K562 (cell line): ENCODE results near the gene STMND1. TPM values are rescaled to one million over a fixed set of nuclear protein-coding genes. Genes with fewer than 3 reads are reported as not detected.

Experiments
- ATAC-seq: fragments of 200-7000 bp; cut with Tn5 transposase; 3 replicates; pipeline ENCODE4 v1.9.1; 2020; ENCODE audit warnings: moderate library complexity
- BruUV-seq: library from RNA; stranded (reverse); fragments of 400-500 nt; replicated peaks from 2 replicates; lab custom pipeline; 2021; lab: Mats Ljungman, UMichigan
- CTCF ChIA-PET: fragments of 300-600 bp; formaldehyde crosslinking; extraction: SDS; loops from one replicate; lab custom pipeline; 2021; ENCODE audit warnings: low intra/inter-chr PET ratio; lab: Yijun Ruan, JAX
- POLR2A ChIA-PET: fragments of 300-600, 350-650 bp; sonication (Branson Sonifier 250); formaldehyde crosslinking; extraction: SDS; loops from one replicate; lab custom pipeline; 2021; ENCODE audit warnings: antibody characterized with exemption, inconsistent platforms; lab: Yijun Ruan, JAX
- DNase-seq, 4 experiments: peaks; one replicate each; pipeline versions ENCODE4 v3.0.0 to v3.0.0-alpha.2; 2011 to 2018; ENCODE audit warnings: low spot score in 3 of 4, mixed read lengths in 3 of 4; ENCODE audit errors: extremely low read depth in 1 of 4
- FAIRE-seq: peaks from 2 replicates; lab custom pipeline; 2011; peaks lifted over from hg19 to GRCh38; lab: Jason Lieb, UNC
- H2AFZ ChIP-seq: 2 replicates; pipeline ENCODE4 v1.6.0; 2011; ENCODE audit warnings: low read depth, low read length, control low read depth, inconsistent platforms
- H3K27ac ChIP-seq: fragments of 200-600 bp; 3 replicates; pipeline ENCODE4 v1.8.0; 2011; ENCODE audit warnings: low read depth, mild to moderate bottlenecking, control low read depth, inconsistent platforms, low read length, moderate library complexity, mixed read lengths; ENCODE audit errors: extremely low read depth
- H3K27me3 ChIP-seq, 2 experiments: fragments of 300-600 bp in 1 of 2; 2 replicates in 1 of 2; 3 replicates in 1 of 2; pipeline versions ENCODE4 v1.6.0 to v1.8.0; 2011; ENCODE audit warnings: inconsistent platforms in 2 of 2, low read length in 2 of 2, mild to moderate bottlenecking in 1 of 2, mixed read lengths in 1 of 2, moderate library complexity in 1 of 2; ENCODE audit not compliant: control insufficient read depth in 2 of 2, insufficient read depth in 2 of 2
- H3K36me3 ChIP-seq: fragments of 300-600 bp; 3 replicates; pipeline ENCODE4 v1.8.0; 2011; ENCODE audit warnings: mild to moderate bottlenecking, low read length, inconsistent platforms; ENCODE audit not compliant: control insufficient read depth, insufficient read depth
- H3K4me1 ChIP-seq, 2 experiments: fragments of 200-600 bp in 1 of 2; replicated peaks in 1 of 2; 2 replicates in 1 of 2; 3 replicates in 1 of 2; pipeline versions ENCODE4 v1.5.1 to v1.8.0; 2011; ENCODE audit warnings: inconsistent platforms in 2 of 2, low read length in 2 of 2, mild to moderate bottlenecking in 1 of 2, mixed read lengths in 1 of 2, moderate library complexity in 1 of 2; ENCODE audit not compliant: control insufficient read depth in 2 of 2, insufficient read depth in 2 of 2
- H3K4me2 ChIP-seq: 2 replicates; pipeline ENCODE4 v1.6.1; 2011; ENCODE audit warnings: low read length, control low read depth, inconsistent platforms, mixed read lengths; ENCODE audit not compliant: insufficient read depth
- H3K4me3 ChIP-seq: fragments of 200-600 bp; sonication (generic), shearing (Covaris generic); 2 replicates; pipeline ENCODE4 v1.5.1; 2016; ENCODE audit warnings: control low read depth, inconsistent platforms
- H3K79me2 ChIP-seq: fragments of 200-600 bp; 3 replicates; pipeline ENCODE4 v1.8.0; 2011; ENCODE audit warnings: low read length, inconsistent platforms; ENCODE audit not compliant: control insufficient read depth, insufficient read depth
- H3K9ac ChIP-seq, 2 experiments: 2 replicates each; pipeline versions ENCODE4 v1.6.0 to v1.6.1; 2011; ENCODE audit warnings: low read depth in 2 of 2, low read length in 2 of 2, control low read depth in 1 of 2, inconsistent platforms in 1 of 2, mild to moderate bottlenecking in 1 of 2, mixed read lengths in 1 of 2; ENCODE audit not compliant: insufficient read depth in 1 of 2
- H3K9me1 ChIP-seq: one replicate; pipeline ENCODE4 v1.6.0; 2011; ENCODE audit warnings: inconsistent platforms, mild to moderate bottlenecking, low read length, moderate library complexity; ENCODE audit not compliant: control insufficient read depth, insufficient read depth
- H3K9me3 ChIP-seq: replicated peaks from 2 replicates; pipeline ENCODE4 v1.5.1; 2011; ENCODE audit warnings: low read depth, low read length, inconsistent platforms; ENCODE audit not compliant: control insufficient read depth, insufficient read depth
- H4K20me1 ChIP-seq: replicated peaks from 2 replicates; pipeline ENCODE4 v1.6.1; 2011; ENCODE audit warnings: low read length, inconsistent platforms, mixed read lengths; ENCODE audit not compliant: control insufficient read depth, insufficient read depth
- FUS ChIP-seq: fragments of 200-400 bp; formaldehyde crosslinking; optimal IDR thresholded peaks from 2 replicates; pipeline ENCODE3; 2017; ENCODE audit warnings: low read depth, low read length
- HNRNPLL ChIP-seq: fragments of 200-400 bp; formaldehyde crosslinking; IDR thresholded peaks from 2 replicates; pipeline ENCODE4 v1.6.1; 2017; ENCODE audit warnings: low read length, low read depth, mild to moderate bottlenecking; ENCODE audit not compliant: poor library complexity, severe bottlenecking
- JUNB ChIP-seq: fragments of 450-650 bp; formaldehyde crosslinking; conservative IDR thresholded peaks from 2 replicates; pipeline ENCODE4 v1.4.0; 2020; ENCODE audit warnings: mild to moderate bottlenecking
- KDM1A ChIP-seq, 2 experiments: fragments of 450-650 bp; IDR thresholded peaks; 2 replicates each; pipeline ENCODE4 v1.6.1; 2016; ENCODE audit warnings: mild to moderate bottlenecking in 2 of 2
- MEIS2 ChIP-seq: fragments of 450-650 bp; IDR thresholded peaks from 2 replicates; pipeline ENCODE4 v1.6.1; 2014; ENCODE audit warnings: mild to moderate bottlenecking; ENCODE audit not compliant: partially characterized antibody
- POLR3G ChIP-seq: IDR thresholded peaks from 2 replicates; pipeline ENCODE4 v1.6.1; 2011; ENCODE audit not compliant: insufficient read length, insufficient replicate concordance; ENCODE audit errors: extremely low read depth
- RNF2 ChIP-seq: sonication (generic); IDR thresholded peaks from 2 replicates; pipeline ENCODE4 v1.6.1; 2016
- SOX6 ChIP-seq: fragments of 450-650 bp; IDR thresholded peaks from 2 replicates; pipeline ENCODE4 v1.6.1; 2014; ENCODE audit warnings: mild to moderate bottlenecking
- SPI1 ChIP-seq: IDR thresholded peaks from 2 replicates; pipeline ENCODE4 v1.6.1; 2011; ENCODE audit warnings: low read depth, low read length, control low read depth, borderline replicate concordance
- TAF1 ChIP-seq: IDR thresholded peaks from 2 replicates; pipeline ENCODE4 v1.6.1; 2011; ENCODE audit warnings: mild to moderate bottlenecking, low read length, moderate library complexity; ENCODE audit not compliant: insufficient read depth, control insufficient read depth, severe bottlenecking; ENCODE audit errors: extremely low read depth
- ZBTB5 ChIP-seq: fragments of 450-650 bp; IDR thresholded peaks from 2 replicates; pipeline ENCODE4 v1.6.1; 2017; ENCODE audit warnings: antibody characterized with exemption
- ZNF143 ChIP-seq: sonication (generic); formaldehyde crosslinking; IDR thresholded peaks from 2 replicates; pipeline ENCODE4 v1.9.0; 2022; ENCODE audit warnings: mild to moderate bottlenecking, missing genetic modification reagents
- ZNF24 ChIP-seq: fragments of 450-650 bp; IDR thresholded peaks from 2 replicates; pipeline ENCODE4 v1.6.1; 2016
- ZNF280A ChIP-seq: fragments of 450-650 bp; IDR thresholded peaks from 2 replicates; pipeline ENCODE4 v1.6.1; 2018; ENCODE audit warnings: mild to moderate bottlenecking, low read depth; ENCODE audit not compliant: partially characterized antibody
- ZNF324 ChIP-seq: fragments of 250-450 bp; sonication (Bioruptor Pico); IDR thresholded peaks from 2 replicates; pipeline ENCODE4 v1.4.0; 2020; ENCODE audit warnings: mild to moderate bottlenecking
- ZNF445 ChIP-seq: fragments of 250-450 bp; sonication (Bioruptor Pico); IDR thresholded peaks from 2 replicates; pipeline ENCODE4 v1.4.0; 2020; ENCODE audit warnings: low read depth, mild to moderate bottlenecking, moderate library complexity
- WGBS: fragments of 100-300 bp; shearing (Covaris generic); methylation state at CpG from one replicate; pipeline ENCODE4 v1.1.6; 2016; ENCODE audit warnings: low coverage, mixed read lengths; ENCODE audit not compliant: insufficient coverage; ENCODE audit errors: missing lambda C conversion rate; 5-methylcytosine and 5-hydroxymethylcytosine counted together
- in situ Hi-C: fragments of 300-500 bp; cut with MboI; formaldehyde crosslinking; loops from 4 replicates; pipeline ENCODE4 v1.15.0; 2018; ENCODE audit warnings: inconsistent platforms, mixed read lengths
- intact Hi-C: fragments of 100-400 bp; cut with micrococcal nuclease; formaldehyde crosslinking; loops from 2 replicates; pipeline ENCODE4 v1.14.2; 2022
- polyA plus RNA-seq, 8 experiments: library from polyadenylated mRNA; depleted of rRNA in 4 of 8; stranded (reverse) in 5 of 8; unstranded in 3 of 8; fragments of >200 nt; fragmentation: Nextera tagmentation in 2 of 8; fragmentation: Illumina TruSeq in 1 of 8; extraction: Ambion mirVana in 2 of 8; extraction: Trizol in 1 of 8; gene quantifications; 2 replicates each; pipeline versions ENCODE4 v1.2.1 to v1.2.3, GENCODE V29; 2011 to 2014; ENCODE audit warnings: inconsistent platforms in 1 of 8, missing spikeins in 1 of 8
- total RNA-seq, 7 experiments: library from RNA; depleted of rRNA in 6 of 7; stranded (reverse); fragments of >200 nt in 6 of 7; fragmentation: Illumina TruSeq in 2 of 7; extraction: Trizol in 2 of 7; gene quantifications; 2 replicates each; pipeline versions ENCODE4 v1.2.1 to v1.2.3, GENCODE V29; 2011 to 2021; ENCODE audit warnings: low replicate concordance in 1 of 7
- TF ChIP-seq, protein P1 (sequence below), 2 experiments: IDR thresholded peaks; 2 replicates each; pipeline ENCODE4 v1.6.1; 2011; ENCODE audit warnings: borderline replicate concordance in 1 of 2, control low read depth in 1 of 2, low read depth in 1 of 2, low read length in 1 of 2, mild to moderate bottlenecking in 1 of 2, mixed read lengths in 1 of 2, moderate library complexity in 1 of 2; ENCODE audit not compliant: insufficient read depth in 1 of 2, insufficient read length in 1 of 2, poor library complexity in 1 of 2, severe bottlenecking in 1 of 2; ENCODE audit errors: extremely low read depth in 1 of 2
- TF ChIP-seq, protein P2 (sequence below): fragments of 250-450 bp; sonication (Bioruptor Pico); IDR thresholded peaks from 2 replicates; pipeline ENCODE4 v1.4.0; 2020; ENCODE audit warnings: mild to moderate bottlenecking

STMND1 gene
- total and polyA plus RNA-seq, 9 of the 15 experiments (the other 6 are each of a cell fraction or from before 2014, with no cell fraction given), result not detected

GRCh38 chr6:17161076-17161475, 59.2 kb downstream of the STMND1 start:
- Histone ChIP-seq H3K79me2 (no peaks in the 10 kb centered on the region), H3K4me3 (no peak overlapping the region), H3K36me3 (no peaks in the 10 kb centered on the region), H3K9me1 (no peaks in the 10 kb centered on the region), H2AFZ (no peak overlapping the region), H3K9me3 (no peaks in the 10 kb centered on the region), H3K27me3 (no peaks in the 10 kb centered on the region), H3K27ac (no peak overlapping the region), H3K9ac (no peak overlapping the region), H4K20me1 (no peaks in the 10 kb centered on the region), H3K4me2 (no peak overlapping the region), H3K4me1 (no peaks in the 10 kb centered on the region)
- no peak for FAIRE-seq
- in situ Hi-C loops (loop anchor here (25.0 kb wide), 1 partner anchor 1151 kb away; no protein-coding TSS in a partner anchor), intact Hi-C loops (no loop called here)
- POLR2A ChIA-PET, result interaction anchor here (1.1 kb wide), 1 partner anchor 8 kb away, joined by 5 read pairs; no protein-coding TSS in a partner anchor
- DNase-seq, result no peak
- 0% methylated on average over 2 of the region's 2 CpGs for WGBS
- no TSS peak for BruUV-seq
- ATAC-seq, result no peak
- CTCF ChIA-PET, result no interaction called here
- TF ChIP-seq TAF1, result no peak
- TF ChIP-seq, protein P1, sequence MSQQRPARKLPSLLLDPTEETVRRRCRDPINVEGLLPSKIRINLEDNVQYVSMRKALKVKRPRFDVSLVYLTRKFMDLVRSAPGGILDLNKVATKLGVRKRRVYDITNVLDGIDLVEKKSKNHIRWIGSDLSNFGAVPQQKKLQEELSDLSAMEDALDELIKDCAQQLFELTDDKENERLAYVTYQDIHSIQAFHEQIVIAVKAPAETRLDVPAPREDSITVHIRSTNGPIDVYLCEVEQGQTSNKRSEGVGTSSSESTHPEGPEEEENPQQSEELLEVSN (IDR thresholded peaks at IDR 0.05; ENCODE audit: borderline replicate concordance in 1 of 2, extremely low read depth in 1 of 2, insufficient read depth in 1 of 2, insufficient read length in 1 of 2, low read depth in 1 of 2, low read length in 1 of 2, poor library complexity in 1 of 2, severe bottlenecking in 1 of 2), result no peak
- TF ChIP-seq ZNF280A, result no peak
- TF ChIP-seq MEIS2, result no peak
- TF ChIP-seq ZBTB5, result no peak
- no peak for TF ChIP-seq ZNF143
- TF ChIP-seq KDM1A (IDR thresholded peaks at IDR 0.05), result no peak
- no peak for TF ChIP-seq POLR3G
- no peak for TF ChIP-seq RNF2
- no peak for TF ChIP-seq HNRNPLL
- no peak for TF ChIP-seq ZNF324
- no peak for TF ChIP-seq FUS
- no peak for TF ChIP-seq SPI1
- no peak for TF ChIP-seq ZNF445 (CRISPR knock-in tag)
- TF ChIP-seq, protein P2, sequence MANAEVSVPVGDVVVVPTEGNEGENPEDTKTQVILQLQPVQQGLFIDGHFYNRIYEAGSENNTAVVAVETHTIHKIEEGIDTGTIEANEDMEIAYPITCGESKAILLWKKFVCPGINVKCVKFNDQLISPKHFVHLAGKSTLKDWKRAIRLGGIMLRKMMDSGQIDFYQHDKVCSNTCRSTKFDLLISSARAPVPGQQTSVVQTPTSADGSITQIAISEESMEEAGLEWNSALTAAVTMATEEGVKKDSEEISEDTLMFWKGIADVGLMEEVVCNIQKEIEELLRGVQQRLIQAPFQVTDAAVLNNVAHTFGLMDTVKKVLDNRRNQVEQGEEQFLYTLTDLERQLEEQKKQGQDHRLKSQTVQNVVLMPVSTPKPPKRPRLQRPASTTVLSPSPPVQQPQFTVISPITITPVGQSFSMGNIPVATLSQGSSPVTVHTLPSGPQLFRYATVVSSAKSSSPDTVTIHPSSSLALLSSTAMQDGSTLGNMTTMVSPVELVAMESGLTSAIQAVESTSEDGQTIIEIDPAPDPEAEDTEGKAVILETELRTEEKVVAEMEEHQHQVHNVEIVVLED, result no peak
- TF ChIP-seq JUNB (CRISPR knock-in tag), result no peak
- no peak for TF ChIP-seq ZNF24
- TF ChIP-seq SOX6, result no peak
